ACC112 (cell line): Measurements from ENCODE around the gene DHPS.
"Not testable (repeated sequence)": the region's sequence is repeated elsewhere in the genome, so short reads cannot be mapped to it uniquely, and the experiment has no call there.

Source experiments
- H2AFZ ChIP-seq: fragments of 200-600 bp; sonication (generic); one replicate; pipeline ENCODE4 v1.6.0; 2017; ENCODE audit warnings: antibody characterized with exemption, low read length; ENCODE audit not compliant: unreplicated experiment
- H3K27ac ChIP-seq: fragments of 200-600 bp; sonication (generic); 2 replicates; pipeline ENCODE4 v1.5.1; 2014; ENCODE audit warnings: low read depth, mild to moderate bottlenecking, antibody characterized with exemption, low read length, moderate library complexity
- H3K27me3 ChIP-seq: fragments of 200-600 bp; sonication (generic); 2 replicates; pipeline ENCODE4 v1.6.1; 2014; ENCODE audit warnings: mild to moderate bottlenecking, antibody characterized with exemption, low read length, moderate library complexity, mixed read lengths; ENCODE audit not compliant: insufficient read depth
- H3K36me3 ChIP-seq: fragments of 200-600 bp; sonication (generic); 2 replicates; pipeline ENCODE4 v1.6.1; 2016; ENCODE audit warnings: mild to moderate bottlenecking, antibody characterized with exemption, low read length, moderate library complexity, mixed read lengths; ENCODE audit not compliant: insufficient read depth
- H3K4me1 ChIP-seq: fragments of 200-600 bp; sonication (generic); one replicate; pipeline ENCODE4 v1.6.1; 2016; ENCODE audit warnings: low read length, mixed read lengths; ENCODE audit not compliant: insufficient read depth, unreplicated experiment, control insufficient read depth
- H3K4me3 ChIP-seq: fragments of 200-600 bp; sonication (generic); 2 replicates; pipeline ENCODE4 v1.5.1; 2014; ENCODE audit warnings: mild to moderate bottlenecking, low read depth, low read length
- H3K79me2 ChIP-seq: fragments of 200-600 bp; sonication (generic); one replicate; pipeline ENCODE4 v1.6.0; 2016; ENCODE audit warnings: low read length; ENCODE audit not compliant: control insufficient read depth, unreplicated experiment, insufficient read depth

The DHPS gene

GRCh38 chr19:12694641-12695040 is 13.0 kb upstream of the DHPS start:
- no peak overlapping the region for H2AFZ ChIP-seq
- no peaks in the 10 kb centered on the region for H3K27me3 ChIP-seq
- peak overlapping the region; percentile 92; the same call in 1 of the 2 replicates for H3K4me3 ChIP-seq
- H3K27ac ChIP-seq: no peak overlapping the region
- no peaks in the 10 kb centered on the region for H3K36me3 ChIP-seq
- peaks cover 8% of the 10 kb centered on the region for H3K4me1 ChIP-seq
- H3K79me2 ChIP-seq: no peaks in the 10 kb centered on the region

GRCh38 chr19:12692960-12693359 is 11.3 kb upstream of the DHPS start:
- Histone ChIP-seq H3K79me2 (no peaks in the 10 kb centered on the region), H3K27me3 (no peaks in the 10 kb centered on the region), H3K4me3 (no peak overlapping the region), H3K27ac (no peak overlapping the region), H3K4me1 (peaks cover 8% of the 10 kb centered on the region), H2AFZ (no peak overlapping the region), H3K36me3 (no peaks in the 10 kb centered on the region)

GRCh38 chr19:12689581-12690216 is 8.0 kb upstream of the DHPS start:
- no peaks in the 10 kb centered on the region for H3K36me3 ChIP-seq
- no peak overlapping the region for H3K4me3 ChIP-seq
- no peak overlapping the region for H2AFZ ChIP-seq
- no peak overlapping the region for H3K27ac ChIP-seq
- H3K4me1 ChIP-seq: no peaks in the 10 kb centered on the region
- H3K79me2 ChIP-seq: no peaks in the 10 kb centered on the region
- no peaks in the 10 kb centered on the region for H3K27me3 ChIP-seq

GRCh38 chr19:12689012-12689411 is 7.3 kb upstream of the DHPS start:
- Histone ChIP-seq H3K4me1 (no peaks in the 10 kb centered on the region), H3K36me3 (no peaks in the 10 kb centered on the region), H3K4me3 (no peak overlapping the region), H3K79me2 (no peaks in the 10 kb centered on the region), H2AFZ (no peak overlapping the region), H3K27ac (no peak overlapping the region), H3K27me3 (no peaks in the 10 kb centered on the region)

GRCh38 chr19:12687496-12688196 is 6.0 kb upstream of the DHPS start, which contains the start of gene GNG14:
TSS of gene GNG14 (plus strand) at chr19:12687998. CDS start at chr19:12688049, 51 bp downstream.
- no peak within 1 kb of the TSS for H3K4me3 ChIP-seq
- no peak within 1 kb of the TSS for H3K27ac ChIP-seq
- H3K79me2 ChIP-seq: no peaks in the 10 kb centered on the region
- no peaks in the 10 kb centered on the region for H3K27me3 ChIP-seq
- H3K36me3 ChIP-seq: no peaks in the 10 kb centered on the region
- no peaks in the 10 kb centered on the region for H3K4me1 ChIP-seq
- H2AFZ ChIP-seq: no peak within 1 kb of the TSS

GRCh38 chr19:12685831-12686230 is 4.2 kb upstream of the DHPS start:
- no peak overlapping the region for H3K27ac ChIP-seq
- no peaks in the 10 kb centered on the region for H3K79me2 ChIP-seq
- H3K4me3 ChIP-seq: no peak overlapping the region
- no peak overlapping the region for H2AFZ ChIP-seq
- H3K36me3 ChIP-seq: no peaks in the 10 kb centered on the region
- no peaks in the 10 kb centered on the region for H3K4me1 ChIP-seq
- no peaks in the 10 kb centered on the region for H3K27me3 ChIP-seq

GRCh38 chr19:12680034-12680433 is 1.6 kb downstream of the DHPS start:
- no peak overlapping the region for H3K27ac ChIP-seq
- no peaks in the 10 kb centered on the region for H3K36me3 ChIP-seq
- H3K79me2 ChIP-seq: peaks cover 10% of the 10 kb centered on the region
- no peaks in the 10 kb centered on the region for H3K4me1 ChIP-seq
- H3K27me3 ChIP-seq: no peaks in the 10 kb centered on the region
- no peak overlapping the region for H3K4me3 ChIP-seq
- H2AFZ ChIP-seq: no peak overlapping the region

GRCh38 chr19:12678039-12678438 is 3.6 kb downstream of the DHPS start:
- not testable (repeated sequence) for H3K27me3 ChIP-seq, H2AFZ ChIP-seq, H3K4me1 ChIP-seq, H3K36me3 ChIP-seq, H3K79me2 ChIP-seq, H3K4me3 ChIP-seq, H3K27ac ChIP-seq

GRCh38 chr19:12676928-12677327 is 4.8 kb downstream of the DHPS start:
- H3K27ac ChIP-seq: no peak overlapping the region
- H3K4me3 ChIP-seq: no peak overlapping the region
- no peaks in the 10 kb centered on the region for H3K36me3 ChIP-seq

GRCh38 chr19:12676384-12676792 is 5.3 kb downstream of the DHPS start:
- Histone ChIP-seq H3K27ac (no peak overlapping the region), H3K79me2 (peaks cover 10% of the 10 kb centered on the region), H3K4me3 (no peak overlapping the region), H3K27me3 (no peaks in the 10 kb centered on the region), H3K36me3 (no peaks in the 10 kb centered on the region), H3K4me1 (no peaks in the 10 kb centered on the region), H2AFZ (no peak overlapping the region)

More at GRCh38 chr19:12676928-12677327, 4.8 kb downstream of the DHPS start:
- H3K4me1 ChIP-seq: no peaks in the 10 kb centered on the region
- H3K79me2 ChIP-seq: peaks cover 10% of the 10 kb centered on the region
- no peak overlapping the region for H2AFZ ChIP-seq
- H3K27me3 ChIP-seq: no peaks in the 10 kb centered on the region

GRCh38 chr19:12675940-12676339 is 5.7 kb downstream of the DHPS start:
- Histone ChIP-seq H3K27ac (no peak overlapping the region), H3K79me2 (peaks cover 10% of the 10 kb centered on the region), H3K27me3 (no peaks in the 10 kb centered on the region), H3K36me3 (no peaks in the 10 kb centered on the region), H3K4me3 (no peak overlapping the region), H2AFZ (no peak overlapping the region), H3K4me1 (no peaks in the 10 kb centered on the region)
